Ishikawa (cell line): ENCODE measurements around the gene ATP9A.

ENCODE experiments used
- CEBPB ChIP-seq: IDR thresholded peaks from 2 replicates; pipeline ENCODE4 v1.6.1; 2012
- EP300 ChIP-seq: IDR thresholded peaks from 2 replicates; pipeline ENCODE4 v1.6.1; 2012; ENCODE audit warnings: borderline replicate concordance
- FOXM1 ChIP-seq: IDR thresholded peaks from 2 replicates; pipeline ENCODE4 v1.6.1; 2012; ENCODE audit warnings: low read depth, borderline replicate concordance
- MAX ChIP-seq: IDR thresholded peaks from 2 replicates; pipeline ENCODE4 v1.6.1; 2012
- NFIC ChIP-seq: IDR thresholded peaks from 2 replicates; pipeline ENCODE4 v1.6.1; 2012
- RAD21 ChIP-seq: IDR thresholded peaks from 2 replicates; pipeline ENCODE4 v1.6.1; 2012; ENCODE audit warnings: low read depth
- TAF1 ChIP-seq: IDR thresholded peaks from 2 replicates; pipeline ENCODE4 v1.6.1; 2012; ENCODE audit warnings: low read depth, mild to moderate bottlenecking
- TCF12 ChIP-seq: IDR thresholded peaks from 2 replicates; pipeline ENCODE4 v1.6.1; 2012; ENCODE audit warnings: low read depth
- USF1 ChIP-seq: IDR thresholded peaks from 2 replicates; pipeline ENCODE4 v1.6.1; 2012
- ZBTB7A ChIP-seq: IDR thresholded peaks from 2 replicates; pipeline ENCODE4 v1.6.1; 2012; ENCODE audit warnings: low read depth
- TF ChIP-seq, protein P1 (sequence below): IDR thresholded peaks from 2 replicates; pipeline ENCODE4 v1.6.1; 2012; ENCODE audit warnings: low read depth, mild to moderate bottlenecking

DNA sequence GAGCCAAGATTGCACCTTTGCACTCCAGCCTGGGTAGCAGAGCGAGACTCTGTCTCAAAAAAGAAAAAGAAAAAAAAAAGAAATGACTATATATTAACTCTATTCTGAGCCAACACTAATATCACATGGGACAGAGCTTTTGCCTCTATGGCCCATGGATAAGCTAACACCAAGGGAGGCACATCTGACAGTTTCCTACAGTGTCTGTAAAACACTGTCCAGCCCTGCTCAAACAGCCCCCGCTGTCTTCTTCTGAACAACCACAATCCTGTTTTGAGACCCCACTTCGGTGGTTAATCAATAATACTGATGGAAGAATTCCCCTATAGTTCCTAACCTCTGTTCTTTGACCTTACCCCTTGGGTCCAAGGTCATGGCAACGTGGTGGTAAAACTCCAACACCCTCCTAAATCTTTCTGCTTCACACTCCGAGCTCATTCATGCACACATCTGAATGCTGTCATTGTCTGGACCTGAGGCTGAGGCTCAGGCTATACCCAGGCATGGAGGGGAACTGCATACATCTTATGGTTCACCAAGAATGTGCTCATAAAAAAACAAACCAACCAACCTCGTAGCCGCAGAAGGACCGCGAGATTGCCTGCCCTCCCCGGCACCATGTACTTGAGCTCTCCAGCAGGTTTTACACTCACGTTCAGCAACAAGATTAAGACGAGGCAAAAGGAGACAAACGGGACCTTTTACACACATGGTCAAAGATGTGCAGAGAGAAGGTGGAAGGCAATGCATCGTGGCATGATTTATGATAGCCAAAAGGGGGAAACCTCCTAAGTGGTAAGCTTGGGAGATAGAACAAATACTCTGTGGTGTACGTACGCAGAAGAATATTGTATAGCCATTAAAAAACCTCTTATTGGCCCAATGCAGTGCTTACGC is 120.3 kb downstream of the ATP9A start:
- TF ChIP-seq NFIC, result no peak
- TF ChIP-seq TAF1, result no peak
- TF ChIP-seq MAX, result no peak
- no peak for TF ChIP-seq ZBTB7A
- TF ChIP-seq TCF12, result no peak
- TF ChIP-seq FOXM1, result no peak
- TF ChIP-seq EP300, result no peak
- no peak for TF ChIP-seq RAD21
- TF ChIP-seq, protein P1, sequence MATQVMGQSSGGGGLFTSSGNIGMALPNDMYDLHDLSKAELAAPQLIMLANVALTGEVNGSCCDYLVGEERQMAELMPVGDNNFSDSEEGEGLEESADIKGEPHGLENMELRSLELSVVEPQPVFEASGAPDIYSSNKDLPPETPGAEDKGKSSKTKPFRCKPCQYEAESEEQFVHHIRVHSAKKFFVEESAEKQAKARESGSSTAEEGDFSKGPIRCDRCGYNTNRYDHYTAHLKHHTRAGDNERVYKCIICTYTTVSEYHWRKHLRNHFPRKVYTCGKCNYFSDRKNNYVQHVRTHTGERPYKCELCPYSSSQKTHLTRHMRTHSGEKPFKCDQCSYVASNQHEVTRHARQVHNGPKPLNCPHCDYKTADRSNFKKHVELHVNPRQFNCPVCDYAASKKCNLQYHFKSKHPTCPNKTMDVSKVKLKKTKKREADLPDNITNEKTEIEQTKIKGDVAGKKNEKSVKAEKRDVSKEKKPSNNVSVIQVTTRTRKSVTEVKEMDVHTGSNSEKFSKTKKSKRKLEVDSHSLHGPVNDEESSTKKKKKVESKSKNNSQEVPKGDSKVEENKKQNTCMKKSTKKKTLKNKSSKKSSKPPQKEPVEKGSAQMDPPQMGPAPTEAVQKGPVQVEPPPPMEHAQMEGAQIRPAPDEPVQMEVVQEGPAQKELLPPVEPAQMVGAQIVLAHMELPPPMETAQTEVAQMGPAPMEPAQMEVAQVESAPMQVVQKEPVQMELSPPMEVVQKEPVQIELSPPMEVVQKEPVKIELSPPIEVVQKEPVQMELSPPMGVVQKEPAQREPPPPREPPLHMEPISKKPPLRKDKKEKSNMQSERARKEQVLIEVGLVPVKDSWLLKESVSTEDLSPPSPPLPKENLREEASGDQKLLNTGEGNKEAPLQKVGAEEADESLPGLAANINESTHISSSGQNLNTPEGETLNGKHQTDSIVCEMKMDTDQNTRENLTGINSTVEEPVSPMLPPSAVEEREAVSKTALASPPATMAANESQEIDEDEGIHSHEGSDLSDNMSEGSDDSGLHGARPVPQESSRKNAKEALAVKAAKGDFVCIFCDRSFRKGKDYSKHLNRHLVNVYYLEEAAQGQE, result no peak
- no peak for TF ChIP-seq CEBPB
- TF ChIP-seq USF1, result no peak
